Fibroblast of lung (primary cell): ENCODE results near the gene WDFY2. TPM values are rescaled to one million over a fixed set of nuclear protein-coding genes. Genes with fewer than 3 reads are reported as not detected.

Experiments used
- DNase-seq, 2 donors: peaks; one replicate each; pipeline versions ENCODE4 v3.0.0 to v3.0.0-alpha.2; 2010; ENCODE audit warnings: low read depth in 2 of 2
- H2AFZ ChIP-seq: 2 replicates; pipeline ENCODE4 v1.5.1; 2012; ENCODE audit warnings: low read length, control low read depth, inconsistent platforms
- H3K27ac ChIP-seq: 2 replicates; pipeline ENCODE4 v1.5.1; 2011; ENCODE audit warnings: low read length, control low read depth; ENCODE audit not compliant: insufficient read depth
- H3K27me3 ChIP-seq: 2 replicates; pipeline ENCODE4 v1.5.1; 2011; ENCODE audit warnings: mild to moderate bottlenecking, low read length; ENCODE audit not compliant: control insufficient read depth, insufficient read depth
- H3K36me3 ChIP-seq: 2 replicates; pipeline ENCODE4 v1.5.1; 2011; ENCODE audit warnings: low read length; ENCODE audit not compliant: control insufficient read depth, insufficient read depth
- H3K4me1 ChIP-seq: 2 replicates; pipeline ENCODE4 v1.5.1; 2011; ENCODE audit warnings: low read length; ENCODE audit not compliant: control insufficient read depth, insufficient read depth; ENCODE audit errors: extremely low read depth
- H3K4me2 ChIP-seq: 2 replicates; pipeline ENCODE4 v1.5.1; 2011; ENCODE audit warnings: low read length, control low read depth; ENCODE audit not compliant: insufficient read depth; ENCODE audit errors: extremely low read depth
- H3K4me3 ChIP-seq, 4 experiments: fragments of 200-600 bp in 1 of 4; sonication (generic) in 1 of 4; replicated peaks in 1 of 4; 2 replicates each; pipeline ENCODE4 v1.5.1; 2011 to 2016; ENCODE audit warnings: low read length in 4 of 4, low read depth in 3 of 4, mild to moderate bottlenecking in 3 of 4, control low read depth in 2 of 4, inconsistent platforms in 1 of 4, mixed read lengths in 1 of 4; ENCODE audit not compliant: insufficient read depth in 1 of 4; ENCODE audit errors: control extremely low read depth in 1 of 4
- H3K79me2 ChIP-seq: 2 replicates; pipeline ENCODE4 v1.5.1; 2012; ENCODE audit warnings: mild to moderate bottlenecking, low read length, inconsistent platforms; ENCODE audit not compliant: control insufficient read depth, insufficient read depth
- H3K9ac ChIP-seq: 2 replicates; pipeline ENCODE4 v1.5.1; 2011; ENCODE audit warnings: mild to moderate bottlenecking, low read length, control low read depth; ENCODE audit not compliant: insufficient read depth
- H3K9me3 ChIP-seq: 2 replicates; pipeline ENCODE4 v1.5.1; 2012; ENCODE audit warnings: low read depth, low read length; ENCODE audit not compliant: control insufficient read depth, insufficient read depth
- H4K20me1 ChIP-seq: 2 replicates; pipeline ENCODE4 v1.5.1; 2011; ENCODE audit warnings: low read length; ENCODE audit not compliant: control insufficient read depth, insufficient read depth; ENCODE audit errors: extremely low read depth
- EZH2 ChIP-seq: IDR thresholded peaks from 2 replicates; pipeline ENCODE4 v1.5.1; 2012; ENCODE audit warnings: low read length, control low read depth, mild to moderate bottlenecking; ENCODE audit errors: missing control alignments
- polyA plus RNA-seq, 2 donors: library from polyadenylated mRNA; depleted of rRNA in 1 of 2; stranded (reverse) in 1 of 2; unstranded in 1 of 2; fragments of >200 nt; gene quantifications; 2 replicates each; pipeline ENCODE4 v1.2.1, GENCODE V29; 2011 to 2012; ENCODE audit warnings: missing spikeins in 1 of 2
- total RNA-seq: library from RNA; depleted of rRNA; stranded (reverse); fragments of >200 nt; gene quantifications from 2 replicates; pipeline ENCODE4 v1.2.1, GENCODE V29; 2014
- TF ChIP-seq, protein P1 (sequence below), 2 donors: IDR thresholded peaks in 1 of 2; conservative IDR thresholded peaks in 1 of 2; 1 replicate in 1 of 2; 2 replicates in 1 of 2; pipeline ENCODE4 v1.5.1; 2011 to 2012; ENCODE audit warnings: low read length in 2 of 2, control low read depth in 1 of 2, inconsistent platforms in 1 of 2, low read depth in 1 of 2, mild to moderate bottlenecking in 1 of 2

WDFY2 gene
- total and polyA plus RNA-seq, 2 donors (not counting 1 experiment from before 2014, with no cell fraction given), result 4.9 to 9.2 TPM

DNA sequence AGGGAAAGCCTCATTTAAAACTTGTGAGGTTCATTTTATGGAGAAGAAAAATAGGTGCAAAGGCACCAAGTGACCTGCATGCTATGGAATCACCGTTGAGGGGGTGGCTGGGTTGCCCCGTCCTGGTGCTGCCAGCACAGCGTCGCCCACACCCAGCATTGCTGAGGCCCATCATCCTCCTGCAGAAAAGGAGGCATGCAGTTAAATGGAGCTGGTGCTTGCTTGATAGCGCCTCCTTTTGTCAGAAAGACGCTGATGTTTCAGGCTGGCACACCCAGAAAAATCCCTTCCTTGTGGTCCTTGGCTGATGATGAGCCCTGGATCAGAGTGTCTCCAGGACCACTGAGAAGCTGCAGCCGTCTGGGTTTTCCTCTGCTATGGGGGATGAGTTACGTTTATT is 182.8 kb downstream of the WDFY2 start:
- Histone ChIP-seq H3K9ac (no peak overlapping the region), H3K4me3 (no peak overlapping the region), H3K27me3 (no peaks in the 10 kb centered on the region), H3K4me2 (no peak overlapping the region), H3K9me3 (no peaks in the 10 kb centered on the region), H4K20me1 (no peaks in the 10 kb centered on the region), H3K4me1 (peaks cover 17% of the 10 kb centered on the region), H3K27ac (no peak overlapping the region), H2AFZ (no peak overlapping the region), H3K36me3 (no peaks in the 10 kb centered on the region), H3K79me2 (no peaks in the 10 kb centered on the region)
- DNase-seq, result no peak
- TF ChIP-seq, protein P1, sequence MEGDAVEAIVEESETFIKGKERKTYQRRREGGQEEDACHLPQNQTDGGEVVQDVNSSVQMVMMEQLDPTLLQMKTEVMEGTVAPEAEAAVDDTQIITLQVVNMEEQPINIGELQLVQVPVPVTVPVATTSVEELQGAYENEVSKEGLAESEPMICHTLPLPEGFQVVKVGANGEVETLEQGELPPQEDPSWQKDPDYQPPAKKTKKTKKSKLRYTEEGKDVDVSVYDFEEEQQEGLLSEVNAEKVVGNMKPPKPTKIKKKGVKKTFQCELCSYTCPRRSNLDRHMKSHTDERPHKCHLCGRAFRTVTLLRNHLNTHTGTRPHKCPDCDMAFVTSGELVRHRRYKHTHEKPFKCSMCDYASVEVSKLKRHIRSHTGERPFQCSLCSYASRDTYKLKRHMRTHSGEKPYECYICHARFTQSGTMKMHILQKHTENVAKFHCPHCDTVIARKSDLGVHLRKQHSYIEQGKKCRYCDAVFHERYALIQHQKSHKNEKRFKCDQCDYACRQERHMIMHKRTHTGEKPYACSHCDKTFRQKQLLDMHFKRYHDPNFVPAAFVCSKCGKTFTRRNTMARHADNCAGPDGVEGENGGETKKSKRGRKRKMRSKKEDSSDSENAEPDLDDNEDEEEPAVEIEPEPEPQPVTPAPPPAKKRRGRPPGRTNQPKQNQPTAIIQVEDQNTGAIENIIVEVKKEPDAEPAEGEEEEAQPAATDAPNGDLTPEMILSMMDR (conservative IDR thresholded peaks at IDR 0.05 in 1 of 2, IDR thresholded peaks at IDR 0.05 in 1 of 2; ENCODE audit: low read depth in 1 of 2, low read length in 2 of 2), result no peak

DNA sequence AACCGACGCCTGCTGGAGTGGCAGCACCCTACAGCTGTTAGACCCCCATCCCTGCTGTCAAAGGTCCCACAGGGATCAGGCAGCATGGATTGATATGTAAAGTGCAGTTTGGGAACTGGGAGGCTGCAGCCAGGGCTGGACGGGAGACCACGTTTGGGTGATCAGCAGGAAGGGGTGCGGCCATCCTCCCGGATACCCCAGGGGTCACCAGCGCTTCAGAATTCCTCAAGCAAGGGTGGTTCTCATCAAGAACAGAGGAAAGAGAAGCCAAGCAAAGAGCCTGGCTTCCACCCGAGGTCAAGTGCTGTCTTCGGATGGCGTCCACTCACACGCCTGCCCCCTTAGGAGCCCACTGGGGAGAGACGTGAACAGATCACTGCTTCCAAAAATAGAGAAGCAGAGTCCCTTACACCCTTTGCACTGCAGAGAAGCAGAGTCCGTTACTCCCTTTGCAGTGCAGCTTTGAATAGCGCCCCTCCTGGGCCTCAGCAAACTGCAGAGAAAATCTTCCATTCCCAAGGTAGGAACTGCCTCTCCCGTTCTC is 184.2 kb downstream of the WDFY2 start:
- H3K4me2 ChIP-seq, result no peak overlapping the region
- H2AFZ ChIP-seq, result no peak overlapping the region
- H3K27ac ChIP-seq, result no peak overlapping the region
- no peak for DNase-seq
- TF ChIP-seq, protein P1 (conservative IDR thresholded peaks at IDR 0.05 in 1 of 2, IDR thresholded peaks at IDR 0.05 in 1 of 2; ENCODE audit: low read depth in 1 of 2, low read length in 2 of 2), result no peak
- TF ChIP-seq EZH2, result no peak
- H3K9ac ChIP-seq, result no peak overlapping the region
- H3K79me2 ChIP-seq, result no peaks in the 10 kb centered on the region
- H3K9me3 ChIP-seq, result no peaks in the 10 kb centered on the region
- H3K4me1 ChIP-seq, result peaks cover 16% of the 10 kb centered on the region
- H3K4me3 ChIP-seq, result no peak overlapping the region
- no peaks in the 10 kb centered on the region for H3K27me3 ChIP-seq
- H3K36me3 ChIP-seq, result no peaks in the 10 kb centered on the region
- no peaks in the 10 kb centered on the region for H4K20me1 ChIP-seq

DNA sequence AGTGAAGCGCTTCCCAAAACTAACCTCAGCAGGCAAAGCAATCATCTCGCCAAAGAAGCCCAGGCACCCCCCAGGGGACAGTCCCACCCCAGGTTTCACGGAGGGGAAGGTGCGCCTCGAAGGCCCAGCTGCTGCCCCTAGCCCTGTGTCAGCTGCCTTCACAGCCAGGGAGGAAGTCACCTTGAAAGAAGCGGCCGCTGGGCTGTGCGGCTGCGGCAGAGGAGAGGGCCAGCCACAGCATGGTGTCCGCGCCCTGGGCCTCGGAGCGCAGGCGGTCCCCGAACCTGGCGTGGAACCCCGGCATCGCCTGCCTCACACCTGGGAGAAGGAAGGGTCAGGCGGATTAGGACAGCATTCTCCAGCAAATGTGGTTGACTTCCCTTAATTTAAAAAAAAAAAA is 184.7 kb downstream of the WDFY2 start:
- peaks cover 15% of the 10 kb centered on the region for H3K4me1 ChIP-seq
- DNase-seq, result no peak
- H3K9me3 ChIP-seq, result no peaks in the 10 kb centered on the region
- no peak for TF ChIP-seq EZH2
- TF ChIP-seq, protein P1 (conservative IDR thresholded peaks at IDR 0.05 in 1 of 2, IDR thresholded peaks at IDR 0.05 in 1 of 2; ENCODE audit: low read depth in 1 of 2, low read length in 2 of 2), result no peak
- no peaks in the 10 kb centered on the region for H3K79me2 ChIP-seq
- H2AFZ ChIP-seq, result no peak overlapping the region
- no peaks in the 10 kb centered on the region for H4K20me1 ChIP-seq
- no peak overlapping the region for H3K27ac ChIP-seq
- H3K4me2 ChIP-seq, result no peak overlapping the region
- no peak overlapping the region for H3K9ac ChIP-seq
- H3K27me3 ChIP-seq, result no peaks in the 10 kb centered on the region
- no peaks in the 10 kb centered on the region for H3K36me3 ChIP-seq
- H3K4me3 ChIP-seq, result no peak overlapping the region
